ENCODE results near the gene RABEPK.
"Not testable (repeated sequence)": the region's sequence is repeated elsewhere in the genome, so short reads cannot be mapped to it uniquely, and the experiment has no call there.

Gene RABEPK

DNA sequence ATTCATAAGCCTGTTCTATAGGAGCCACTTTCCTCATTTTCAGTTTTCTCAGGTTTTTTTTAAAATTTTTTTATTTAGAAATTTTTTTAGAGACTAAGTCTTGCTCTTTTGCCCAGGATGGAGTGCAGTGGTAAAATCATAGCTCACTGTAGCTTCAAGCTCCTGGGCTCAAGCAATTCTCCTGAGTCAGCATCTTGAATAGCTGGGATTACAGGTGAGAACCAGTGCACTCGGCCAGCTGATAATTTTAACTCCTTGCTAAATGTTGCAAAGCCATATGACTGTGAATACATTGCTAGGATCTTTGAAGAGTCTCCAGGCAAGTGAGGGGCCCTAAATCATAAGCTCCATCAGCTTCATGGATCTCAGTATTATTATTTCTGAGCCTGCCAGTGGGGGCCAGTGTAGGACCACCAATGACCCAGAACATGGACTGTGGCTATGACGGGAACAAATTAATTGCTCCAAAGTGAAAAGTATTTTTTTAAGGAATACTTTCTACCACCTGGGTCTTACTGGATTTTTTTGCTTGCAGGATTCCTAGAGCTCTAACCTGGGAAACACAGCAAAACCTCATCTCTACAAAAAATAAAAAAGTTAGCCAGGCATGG is 55.5 kb downstream of the RABEPK start:
- no peak overlapping the region for H3K9ac ChIP-seq (ENCODE audit: low read length)
- H3K9me3 ChIP-seq (ENCODE audit: control insufficient read depth, low read length), result no peaks in the 10 kb centered on the region
- no peak for DNase-seq (ENCODE audit: low read depth)

DNA sequence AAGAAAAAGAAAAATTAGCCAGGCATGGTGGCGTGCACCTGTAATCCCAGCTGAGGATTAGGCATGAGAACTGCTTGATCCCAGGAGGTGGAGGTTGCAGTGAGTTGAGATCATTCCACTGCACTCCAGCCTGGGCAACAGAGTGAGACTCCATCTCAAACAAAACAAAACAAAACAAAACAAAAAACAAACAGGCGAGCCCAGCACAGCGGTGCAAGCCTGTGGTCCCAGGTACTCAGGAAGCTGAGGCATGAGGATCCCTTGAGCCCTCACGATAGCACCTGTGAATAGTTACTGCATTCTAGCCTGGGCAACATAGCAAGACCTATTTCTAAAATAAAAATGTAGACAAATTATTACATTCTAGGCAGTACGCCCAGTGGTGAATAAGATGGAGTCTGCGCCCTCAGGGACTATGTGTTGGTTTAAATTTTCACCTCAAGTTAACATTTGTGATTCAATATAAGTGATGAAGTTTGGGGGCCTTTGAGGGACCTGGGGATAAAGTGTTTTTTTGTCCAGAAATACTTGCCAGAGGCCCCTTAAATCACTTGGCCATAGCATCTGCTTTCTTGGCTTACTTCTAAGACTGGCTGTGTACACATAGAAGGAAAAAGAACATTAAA is 57.9 kb downstream of the RABEPK start:
- Histone ChIP-seq H3K36me3 (ENCODE audit: control insufficient read depth, insufficient read depth, low read length, severe bottlenecking) (no peaks in the 10 kb centered on the region), H3K9me3 (ENCODE audit: control insufficient read depth, low read length) (no peaks in the 10 kb centered on the region), H3K9ac (ENCODE audit: low read length) (no peak overlapping the region), H3K27me3 (replicated peaks; ENCODE audit: control insufficient read depth, insufficient read depth, low read length) (no peaks in the 10 kb centered on the region), H3K4me1 (ENCODE audit: control insufficient read depth, insufficient read depth, low read length) (peaks cover 14% of the 10 kb centered on the region), H3K4me3 (ENCODE audit: low read length) (no peak overlapping the region)
- no peak for DNase-seq (ENCODE audit: low read depth)

More for the DNA sequence above, 55.5 kb downstream of the RABEPK start:
- H3K36me3 ChIP-seq (ENCODE audit: control insufficient read depth, insufficient read depth, low read length, severe bottlenecking), result no peaks in the 10 kb centered on the region
- H3K27me3 ChIP-seq (replicated peaks; ENCODE audit: control insufficient read depth, insufficient read depth, low read length), result no peaks in the 10 kb centered on the region
- no peak overlapping the region for H3K4me3 ChIP-seq (ENCODE audit: low read length)
- H3K4me1 ChIP-seq (ENCODE audit: control insufficient read depth, insufficient read depth, low read length), result peaks cover 9% of the 10 kb centered on the region

DNA sequence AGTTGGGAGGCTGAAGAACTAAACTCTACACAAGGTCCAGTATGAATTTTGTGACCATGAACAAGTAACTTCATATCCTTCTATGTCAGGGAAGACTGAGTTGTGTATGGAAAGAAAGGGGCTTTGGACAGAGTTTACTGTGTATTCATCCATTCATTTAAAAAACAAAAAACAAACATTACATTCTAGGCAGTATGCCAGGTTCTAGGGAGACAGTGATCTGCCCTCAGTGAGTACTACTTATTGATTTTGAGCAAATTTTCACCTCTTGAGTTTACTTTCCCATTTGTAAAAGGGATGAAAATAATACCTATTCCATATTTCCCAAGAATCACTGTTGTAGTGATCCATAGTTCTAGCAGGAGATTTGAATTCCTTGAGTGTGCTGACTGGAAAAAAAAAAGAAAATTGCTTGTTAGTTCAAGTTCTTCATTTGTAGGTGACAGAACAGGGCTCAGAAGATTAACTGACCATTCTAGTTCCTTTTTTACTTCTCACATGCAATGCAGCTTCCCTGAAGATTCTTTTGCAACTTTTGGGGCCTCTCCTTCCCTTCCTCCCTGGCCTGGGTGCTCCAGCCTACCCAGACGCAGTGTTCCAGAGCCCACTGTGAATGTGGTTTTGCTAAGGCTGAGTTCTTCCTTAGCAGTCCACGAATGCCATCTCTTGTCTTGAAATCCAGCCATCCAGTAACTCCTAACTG is 58.6 kb downstream of the RABEPK start:
- no peak overlapping the region for H3K9ac ChIP-seq (ENCODE audit: low read length)
- H3K4me1 ChIP-seq (ENCODE audit: control insufficient read depth, insufficient read depth, low read length), result peaks cover 20% of the 10 kb centered on the region
- H3K9me3 ChIP-seq (ENCODE audit: control insufficient read depth, low read length), result no peaks in the 10 kb centered on the region
- no peak for DNase-seq (ENCODE audit: low read depth)
- no peaks in the 10 kb centered on the region for H3K27me3 ChIP-seq (replicated peaks; ENCODE audit: control insufficient read depth, insufficient read depth, low read length)
- H3K36me3 ChIP-seq (ENCODE audit: control insufficient read depth, insufficient read depth, low read length, severe bottlenecking), result no peaks in the 10 kb centered on the region
- H3K4me3 ChIP-seq (ENCODE audit: low read length), result no peak overlapping the region

DNA sequence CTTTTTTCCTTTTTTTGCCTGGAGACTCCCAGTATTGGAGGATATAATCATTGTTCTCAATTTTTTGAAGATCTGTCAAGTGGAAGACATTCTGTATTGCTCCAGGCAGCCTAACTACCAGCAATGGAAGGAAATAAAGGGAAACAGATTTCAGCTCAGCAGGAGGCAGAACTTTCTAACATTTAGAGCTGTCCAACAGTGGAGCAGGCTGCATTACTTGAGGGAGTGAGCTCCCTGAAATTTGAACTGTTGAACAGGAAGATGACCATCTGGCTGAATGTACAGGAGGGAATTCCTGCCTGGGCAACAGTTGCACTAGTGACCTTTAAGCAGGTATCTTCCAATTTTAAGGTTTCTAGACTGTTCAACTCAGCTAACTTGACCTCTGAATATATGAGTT is 60.2 kb downstream of the RABEPK start:
- Histone ChIP-seq H3K9ac (ENCODE audit: low read length) (no peak overlapping the region), H3K4me3 (ENCODE audit: low read length) (no peak overlapping the region), H3K27me3 (replicated peaks; ENCODE audit: control insufficient read depth, insufficient read depth, low read length) (no peaks in the 10 kb centered on the region), H3K9me3 (ENCODE audit: control insufficient read depth, low read length) (no peaks in the 10 kb centered on the region), H3K4me1 (ENCODE audit: control insufficient read depth, insufficient read depth, low read length) (peaks cover 22% of the 10 kb centered on the region), H3K36me3 (ENCODE audit: control insufficient read depth, insufficient read depth, low read length, severe bottlenecking) (no peaks in the 10 kb centered on the region)
- peak; percentile 69 for DNase-seq (ENCODE audit: low read depth)

DNA sequence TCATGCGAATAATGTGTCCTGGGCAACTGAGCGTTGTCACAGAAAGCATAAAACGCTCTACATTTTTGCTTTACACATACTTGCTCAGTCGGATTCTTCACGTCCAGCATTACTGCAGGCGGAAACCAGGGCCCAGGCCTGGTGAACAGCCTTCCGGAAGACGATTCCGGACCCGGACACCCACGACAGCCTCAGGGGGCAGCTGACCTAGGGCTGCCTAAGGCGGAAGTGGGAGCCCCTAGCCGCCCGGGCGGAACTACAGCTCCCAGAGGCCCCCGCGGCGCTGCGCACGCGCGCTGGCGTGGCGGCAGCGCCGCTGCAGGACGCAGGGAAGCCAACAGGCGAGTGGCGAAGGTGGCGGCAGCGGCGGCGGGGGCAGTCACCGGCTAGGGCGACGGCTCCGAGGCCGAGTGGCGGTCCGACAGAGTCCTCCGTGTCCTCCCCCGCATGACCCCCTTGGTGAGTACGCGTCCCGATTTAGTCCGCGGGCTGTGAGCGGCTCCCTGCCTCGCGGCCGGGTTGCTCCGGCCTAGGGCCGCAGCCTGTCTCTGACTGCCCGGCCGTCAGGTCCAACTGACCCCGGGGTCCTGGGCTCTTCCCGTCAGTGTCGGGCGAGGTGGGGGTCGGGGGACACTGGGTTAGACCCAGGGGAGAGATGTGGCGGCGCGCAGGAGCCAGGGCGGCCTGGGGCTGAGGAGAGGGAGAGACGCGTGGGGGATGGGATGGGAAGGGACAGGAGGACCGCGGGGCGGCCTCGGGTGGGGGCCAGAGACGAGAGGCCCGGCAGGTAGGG is 61.4 kb downstream of the RABEPK start, which contains the start of gene GAPVD1:
Gene GAPVD1 (plus strand): TSS at position 326 of the 793 bp plus-strand sequence. CDS start 37,096 bp downstream, outside the sequence.
- no peaks in the 10 kb centered on the region for H3K9me3 ChIP-seq (ENCODE audit: control insufficient read depth, low read length)
- peak; percentile 94 for DNase-seq (ENCODE audit: low read depth)
- peak within 1 kb of the TSS; percentile 95 for H3K4me3 ChIP-seq (ENCODE audit: low read length)
- peaks cover under 1% of the 10 kb centered on the region for H3K36me3 ChIP-seq (ENCODE audit: control insufficient read depth, insufficient read depth, low read length, severe bottlenecking)
- H3K9ac ChIP-seq (ENCODE audit: low read length), result peak within 1 kb of the TSS; percentile 98
- H3K27me3 ChIP-seq (replicated peaks; ENCODE audit: control insufficient read depth, insufficient read depth, low read length), result no peaks in the 10 kb centered on the region
- H3K4me1 ChIP-seq (ENCODE audit: control insufficient read depth, insufficient read depth, low read length), result peaks cover 22% of the 10 kb centered on the region

DNA sequence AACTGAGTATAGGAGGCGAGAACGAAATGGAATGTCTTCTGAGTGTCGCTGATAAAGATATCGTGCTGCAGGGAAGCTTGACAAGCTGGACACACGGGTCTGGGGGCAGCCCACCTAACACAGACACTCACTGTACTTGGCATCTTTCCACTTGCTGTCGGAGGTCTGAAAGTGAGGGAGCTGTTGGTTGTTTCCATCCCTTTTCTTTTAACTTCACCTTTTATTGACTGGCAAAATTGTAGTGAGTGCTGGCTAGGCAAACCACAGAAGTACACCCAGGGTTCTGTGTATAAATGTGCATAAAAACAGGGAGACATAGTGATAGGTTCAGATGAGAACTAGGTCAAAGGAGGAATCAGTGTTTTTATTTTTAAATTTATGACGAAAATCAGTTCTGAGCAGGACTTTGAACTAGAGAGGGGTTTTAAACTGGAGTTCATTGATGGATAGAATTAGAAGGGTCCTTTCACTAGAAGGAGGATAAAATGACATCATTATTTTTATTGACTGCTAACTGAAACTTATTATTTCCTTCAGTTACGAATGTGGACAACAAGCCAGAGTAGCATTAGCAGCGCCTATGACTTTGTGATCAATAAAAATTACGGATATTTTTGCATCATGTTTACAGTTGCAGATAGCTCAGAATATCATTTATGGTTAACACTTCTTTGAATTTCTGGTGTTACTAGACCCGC is 62.1 kb downstream of the RABEPK start:
- Histone ChIP-seq H3K4me3 (ENCODE audit: low read length) (peak overlapping the region; percentile 95), H3K27me3 (replicated peaks; ENCODE audit: control insufficient read depth, insufficient read depth, low read length) (no peaks in the 10 kb centered on the region), H3K9me3 (ENCODE audit: control insufficient read depth, low read length) (no peaks in the 10 kb centered on the region), H3K9ac (ENCODE audit: low read length) (peak overlapping the region; percentile 98), H3K36me3 (ENCODE audit: control insufficient read depth, insufficient read depth, low read length, severe bottlenecking) (peaks cover 6% of the 10 kb centered on the region), H3K4me1 (ENCODE audit: control insufficient read depth, insufficient read depth, low read length) (peaks cover 22% of the 10 kb centered on the region)
- DNase-seq (ENCODE audit: low read depth), result no peak

DNA sequence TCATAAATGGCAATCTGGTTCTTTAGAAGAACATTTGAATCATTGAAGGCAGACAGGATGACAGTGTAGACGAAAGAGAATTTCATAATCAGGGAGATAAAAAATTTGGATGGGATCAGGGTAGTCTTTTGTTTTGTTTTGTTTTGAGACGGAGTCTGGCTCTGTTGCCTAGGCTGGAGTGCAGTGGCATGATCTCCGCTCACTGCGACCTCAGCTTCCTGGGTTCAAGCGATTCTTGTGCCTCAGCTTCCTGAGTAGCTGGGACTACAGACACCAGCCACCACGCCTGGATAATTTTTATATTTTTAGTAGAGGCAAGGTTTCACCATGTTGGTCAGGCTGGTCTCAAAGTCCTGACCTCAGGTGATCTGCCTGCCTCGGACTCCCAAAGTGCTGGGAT is 63.7 kb downstream of the RABEPK start:
- peaks cover 27% of the 10 kb centered on the region for H3K4me1 ChIP-seq (ENCODE audit: control insufficient read depth, insufficient read depth, low read length)
- H3K36me3 ChIP-seq (ENCODE audit: control insufficient read depth, insufficient read depth, low read length, severe bottlenecking); H3K4me3 ChIP-seq (ENCODE audit: low read length); H3K27me3 ChIP-seq (replicated peaks; ENCODE audit: control insufficient read depth, insufficient read depth, low read length); H3K9me3 ChIP-seq (ENCODE audit: control insufficient read depth, low read length); DNase-seq (ENCODE audit: low read depth); H3K9ac ChIP-seq (ENCODE audit: low read length): not testable (repeated sequence)

DNA sequence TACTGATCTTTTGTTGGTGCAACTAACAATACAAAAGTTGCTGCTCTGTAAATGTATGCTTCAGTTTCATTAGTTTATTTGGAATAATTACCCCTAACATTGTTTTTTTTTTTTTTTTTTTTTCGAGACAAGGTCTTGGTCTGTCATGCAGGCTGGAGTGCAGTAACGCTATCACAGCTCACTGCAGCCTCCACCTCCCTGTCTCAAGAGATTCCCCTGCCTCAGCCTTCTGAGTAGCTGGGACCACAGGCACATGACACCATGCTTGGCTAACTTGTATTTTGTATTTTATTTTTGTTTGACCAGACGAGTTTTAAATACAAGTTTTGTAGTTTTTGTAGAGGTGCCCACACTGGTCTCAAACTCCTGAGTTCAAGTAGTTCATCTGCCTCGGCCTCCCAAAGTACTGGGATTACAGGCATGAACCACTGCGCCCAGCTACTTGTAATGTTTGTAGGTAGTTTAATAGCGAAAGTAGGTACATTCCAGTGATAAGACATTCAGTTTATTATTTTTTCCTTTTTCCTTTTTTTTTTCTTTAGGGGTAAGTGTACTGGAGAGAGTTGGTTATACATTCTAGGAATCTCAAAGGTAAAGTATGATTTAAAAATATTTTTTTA is 68.2 kb downstream of the RABEPK start:
- H3K9me3 ChIP-seq (ENCODE audit: control insufficient read depth, low read length), result no peaks in the 10 kb centered on the region
- H3K9ac ChIP-seq (ENCODE audit: low read length), result no peak overlapping the region
- H3K4me1 ChIP-seq (ENCODE audit: control insufficient read depth, insufficient read depth, low read length), result peaks cover 24% of the 10 kb centered on the region
- DNase-seq (ENCODE audit: low read depth), result no peak
- no peaks in the 10 kb centered on the region for H3K27me3 ChIP-seq (replicated peaks; ENCODE audit: control insufficient read depth, insufficient read depth, low read length)
- H3K36me3 ChIP-seq (ENCODE audit: control insufficient read depth, insufficient read depth, low read length, severe bottlenecking), result peaks cover 13% of the 10 kb centered on the region
- no peak overlapping the region for H3K4me3 ChIP-seq (ENCODE audit: low read length)

DNA sequence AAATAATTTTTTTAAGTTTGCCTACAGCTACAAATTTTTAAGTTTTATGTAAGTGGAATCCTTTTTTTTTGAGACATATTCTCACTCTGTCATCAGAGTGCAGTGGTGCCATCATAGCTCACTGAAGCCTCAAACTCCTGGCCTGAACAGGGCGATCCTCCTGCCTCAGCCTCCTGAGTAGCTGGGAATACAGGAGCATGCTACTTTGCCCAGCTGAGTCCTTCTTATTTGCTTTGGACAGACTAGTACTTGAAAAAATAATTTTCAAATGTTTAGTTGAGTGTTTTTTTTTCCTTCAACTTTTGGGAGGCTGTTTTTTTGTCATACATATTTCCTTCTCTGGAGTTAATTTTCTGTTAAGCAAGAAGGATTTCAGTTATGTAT is 68.7 kb downstream of the RABEPK start:
- H3K9me3 ChIP-seq (ENCODE audit: control insufficient read depth, low read length), result no peaks in the 10 kb centered on the region
- H3K9ac ChIP-seq (ENCODE audit: low read length), result no peak overlapping the region
- no peak for DNase-seq (ENCODE audit: low read depth)
- no peaks in the 10 kb centered on the region for H3K27me3 ChIP-seq (replicated peaks; ENCODE audit: control insufficient read depth, insufficient read depth, low read length)
- H3K36me3 ChIP-seq (ENCODE audit: control insufficient read depth, insufficient read depth, low read length, severe bottlenecking), result peaks cover 13% of the 10 kb centered on the region
- no peak overlapping the region for H3K4me3 ChIP-seq (ENCODE audit: low read length)
- H3K4me1 ChIP-seq (ENCODE audit: control insufficient read depth, insufficient read depth, low read length), result peaks cover 20% of the 10 kb centered on the region

DNA sequence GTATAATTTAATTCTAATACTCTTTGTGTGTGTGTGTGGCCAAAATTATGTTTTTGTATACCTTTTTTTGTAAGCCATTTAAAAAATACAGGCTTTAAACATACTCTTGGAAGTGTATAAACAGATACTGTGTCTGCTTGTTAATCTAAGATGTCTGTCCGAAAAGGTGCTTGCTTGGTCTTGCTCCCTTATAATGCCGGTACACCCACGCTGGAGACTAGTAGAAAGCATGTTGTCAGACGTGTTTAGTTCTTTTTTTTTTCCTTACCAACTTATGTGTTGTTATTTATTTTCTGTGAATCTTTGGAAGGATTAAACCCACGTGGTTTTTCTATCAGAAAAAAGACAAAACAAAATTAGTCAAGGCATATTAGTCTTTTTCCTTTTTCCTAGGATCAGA is 70.7 kb downstream of the RABEPK start:
- peaks cover 20% of the 10 kb centered on the region for H3K4me1 ChIP-seq (ENCODE audit: control insufficient read depth, insufficient read depth, low read length)
- H3K27me3 ChIP-seq (replicated peaks; ENCODE audit: control insufficient read depth, insufficient read depth, low read length), result no peaks in the 10 kb centered on the region
- H3K9ac ChIP-seq (ENCODE audit: low read length), result no peak overlapping the region
- no peak overlapping the region for H3K4me3 ChIP-seq (ENCODE audit: low read length)
- peaks cover 13% of the 10 kb centered on the region for H3K36me3 ChIP-seq (ENCODE audit: control insufficient read depth, insufficient read depth, low read length, severe bottlenecking)
- DNase-seq (ENCODE audit: low read depth), result no peak
- H3K9me3 ChIP-seq (ENCODE audit: control insufficient read depth, low read length), result no peaks in the 10 kb centered on the region
